HCT116 (cell line): ENCODE results near the gene LAPTM4A. TPM values are rescaled to one million over a fixed set of nuclear protein-coding genes. Genes with fewer than 3 reads are reported as not detected.

Experiments
- ATAC-seq: fragments of 200-7000 bp; cut with Tn5 transposase; 2 replicates; pipeline ENCODE4 v1.9.1; 2020; ENCODE audit warnings: mild to moderate bottlenecking, moderate library complexity
- BruUV-seq: library from RNA; stranded (reverse); fragments of 400-500 nt; replicated peaks from 2 replicates; lab custom pipeline; 2021; lab: Mats Ljungman, UMichigan
- CTCF ChIA-PET: fragments of 300-600 bp; sonication (Branson Sonifier 250); formaldehyde crosslinking; loops from one replicate; lab custom pipeline; 2021; ENCODE audit warnings: antibody characterized with exemption; lab: Charles Lee
- POLR2A ChIA-PET: fragments of 300-600, 350-600 bp; sonication (Branson Sonifier 250); formaldehyde crosslinking; loops from one replicate; lab custom pipeline; 2021; ENCODE audit warnings: antibody characterized with exemption; lab: Charles Lee
- RAD21 ChIA-PET, 2 experiments: fragments of 300-600 bp; sonication (Branson Sonifier 250); formaldehyde crosslinking; loops; one replicate each; lab custom pipeline; 2023; ENCODE audit warnings: low total read pairs in 2 of 2; ENCODE audit not compliant: uncharacterized antibody in 2 of 2, unreplicated experiment in 2 of 2, low non-redundant PET in 1 of 2; lab: Charles Lee
- DNase-seq: peaks from one replicate; pipeline ENCODE4 v3.0.0-alpha.2; 2010; ENCODE audit warnings: low read depth, low spot score
- H2AFZ ChIP-seq: fragments of 200-600 bp; shearing (Covaris generic), sonication (generic); 2 replicates; pipeline ENCODE4 v1.6.1; 2017; ENCODE audit warnings: low read depth, mixed run types, mixed read lengths, antibody characterized with exemption, low read length; ENCODE audit not compliant: poor library complexity, severe bottlenecking
- H3K27ac ChIP-seq: 2 replicates; pipeline ENCODE4 v1.5.1; 2012; ENCODE audit warnings: low read depth, low read length
- H3K27me3 ChIP-seq: fragments of 200-600 bp; sonication (generic); 2 replicates; pipeline ENCODE4 v1.6.1; 2016; ENCODE audit warnings: mixed run types, low read length, mixed read lengths; ENCODE audit not compliant: insufficient read depth
- H3K36me3 ChIP-seq, 2 experiments: fragments of 200-500 bp in 1 of 2; fragments of 200-600 bp in 1 of 2; sonication (Bioruptor generic) in 1 of 2; sonication (generic) in 1 of 2; 2 replicates each; pipeline versions ENCODE4 v1.5.1 to v1.6.1; 2014 to 2016; ENCODE audit warnings: low read length in 2 of 2, inconsistent platforms in 1 of 2, mixed read lengths in 1 of 2, mixed run types in 1 of 2; ENCODE audit not compliant: insufficient read depth in 2 of 2, control insufficient read depth in 1 of 2
- H3K4me1 ChIP-seq, 2 experiments: fragments of 200-600 bp in 1 of 2; sonication (generic) in 1 of 2; 2 replicates each; pipeline versions ENCODE4 v1.5.1 to v1.6.1; 2012 to 2017; ENCODE audit warnings: low read length in 2 of 2, inconsistent platforms in 1 of 2, mild to moderate bottlenecking in 1 of 2, mixed read lengths in 1 of 2, mixed run types in 1 of 2, moderate library complexity in 1 of 2; ENCODE audit not compliant: insufficient read depth in 2 of 2, control insufficient read depth in 1 of 2
- H3K4me2 ChIP-seq: fragments of 200-600 bp; sonication (generic); 2 replicates; pipeline ENCODE4 v1.6.1; 2017; ENCODE audit warnings: mixed run types, low read length, mixed read lengths
- H3K4me3 ChIP-seq, 2 experiments: fragments of 200-600 bp in 1 of 2; sonication (generic) in 1 of 2; replicated peaks in 1 of 2; 2 replicates each; pipeline ENCODE4 v1.5.1; 2011 to 2016; ENCODE audit warnings: low read length in 2 of 2, control low read depth in 1 of 2, low read depth in 1 of 2, mild to moderate bottlenecking in 1 of 2, mixed read lengths in 1 of 2, mixed run types in 1 of 2
- H3K79me2 ChIP-seq: fragments of 200-600 bp; sonication (generic); 2 replicates; pipeline ENCODE4 v1.6.1; 2017; ENCODE audit warnings: mild to moderate bottlenecking, mixed run types, low read length, moderate library complexity, mixed read lengths; ENCODE audit not compliant: insufficient read depth
- H3K9ac ChIP-seq: fragments of 200-600 bp; sonication (generic); 2 replicates; pipeline ENCODE4 v1.6.1; 2016; ENCODE audit warnings: low read length, mixed read lengths
- H3K9me2 ChIP-seq: fragments of 200-600 bp; sonication (generic), shearing (Covaris generic); 2 replicates; pipeline ENCODE4 v1.6.1; 2017; ENCODE audit warnings: mixed run types, mild to moderate bottlenecking, moderate library complexity; ENCODE audit not compliant: insufficient read depth
- H3K9me3 ChIP-seq, 2 experiments: fragments of 200-500 bp in 1 of 2; fragments of 200-600 bp in 1 of 2; sonication (Bioruptor generic) in 1 of 2; sonication (generic) in 1 of 2; 2 replicates each; pipeline ENCODE4 v1.6.1; 2014 to 2017; ENCODE audit warnings: low read length in 2 of 2, mixed read lengths in 2 of 2, inconsistent platforms in 1 of 2, low read depth in 1 of 2, mild to moderate bottlenecking in 1 of 2, mixed run types in 1 of 2, moderate library complexity in 1 of 2; ENCODE audit not compliant: control insufficient read depth in 1 of 2, insufficient read depth in 1 of 2
- H4K20me1 ChIP-seq: fragments of 200-600 bp; sonication (generic), shearing (Covaris generic); 2 replicates; pipeline ENCODE4 v1.6.1; 2017; ENCODE audit warnings: mixed run types, mild to moderate bottlenecking, moderate library complexity; ENCODE audit not compliant: insufficient read depth
- ATF3 ChIP-seq: IDR thresholded peaks from 2 replicates; pipeline ENCODE4 v1.6.1; 2012
- CBX3 ChIP-seq: IDR thresholded peaks from 2 replicates; pipeline ENCODE4 v1.6.1; 2012; ENCODE audit warnings: low read depth
- CEBPB ChIP-seq: IDR thresholded peaks from 2 replicates; pipeline ENCODE4 v1.6.1; 2012; ENCODE audit warnings: low read depth
- EGR1 ChIP-seq: IDR thresholded peaks from 2 replicates; pipeline ENCODE4 v1.6.1; 2012; ENCODE audit warnings: low read depth
- ELF1 ChIP-seq: IDR thresholded peaks from 2 replicates; pipeline ENCODE4 v1.6.1; 2012; ENCODE audit warnings: low read depth, borderline replicate concordance
- EZH2 ChIP-seq: fragments of 200-600 bp; sonication (generic); IDR thresholded peaks from 2 replicates; pipeline ENCODE4 v1.6.1; 2017; ENCODE audit warnings: antibody characterized with exemption, mixed run types
- EZH2phosphoT487 ChIP-seq: fragments of 200-600 bp; IDR thresholded peaks from 2 replicates; pipeline ENCODE4 v1.6.1; 2018; ENCODE audit warnings: antibody characterized with exemption, borderline replicate concordance
- FOSL1 ChIP-seq: IDR thresholded peaks from 2 replicates; pipeline ENCODE4 v1.6.1; 2012; ENCODE audit warnings: low read depth
- JUND ChIP-seq: IDR thresholded peaks from 2 replicates; pipeline ENCODE4 v1.6.1; 2012
- POLR2A ChIP-seq: IDR thresholded peaks from 2 replicates; pipeline ENCODE4 v1.7.0; 2011; ENCODE audit warnings: borderline replicate concordance; ENCODE audit not compliant: insufficient read depth, insufficient read length; ENCODE audit errors: extremely low read depth
- POLR2AphosphoS5 ChIP-seq: IDR thresholded peaks from 2 replicates; pipeline ENCODE4 v1.6.1; 2011; ENCODE audit warnings: mild to moderate bottlenecking, low read depth, low read length, moderate library complexity
- RAD21 ChIP-seq: IDR thresholded peaks from 2 replicates; pipeline ENCODE4 v1.6.1; 2012; ENCODE audit warnings: low read depth, mild to moderate bottlenecking
- REST ChIP-seq: IDR thresholded peaks from 2 replicates; pipeline ENCODE4 v1.6.1; 2012; ENCODE audit warnings: low read depth
- SP1 ChIP-seq: IDR thresholded peaks from 2 replicates; pipeline ENCODE4 v1.6.1; 2012; ENCODE audit warnings: low read depth
- SRF ChIP-seq: IDR thresholded peaks from 2 replicates; pipeline ENCODE4 v1.6.1; 2012; ENCODE audit warnings: low read depth
- TCF7L2 ChIP-seq: IDR thresholded peaks from 2 replicates; pipeline ENCODE4 v1.7.0; 2011; ENCODE audit warnings: borderline replicate concordance, inconsistent platforms; ENCODE audit not compliant: insufficient read depth, insufficient read length; ENCODE audit errors: extremely low read depth
- YY1 ChIP-seq: IDR thresholded peaks from 2 replicates; pipeline ENCODE4 v1.6.1; 2011; ENCODE audit warnings: low read length, low read depth, moderate library complexity, mild to moderate bottlenecking; ENCODE audit not compliant: insufficient replicate concordance; ENCODE audit errors: extremely low read depth
- ZBTB33 ChIP-seq: IDR thresholded peaks from 2 replicates; pipeline ENCODE4 v1.6.1; 2011; ENCODE audit warnings: mild to moderate bottlenecking, low read length, moderate library complexity; ENCODE audit not compliant: insufficient replicate concordance; ENCODE audit errors: extremely low read depth
- ZFX ChIP-seq: fragments of 450-650 bp; IDR thresholded peaks from 2 replicates; pipeline ENCODE4 v1.6.1; 2017
- ZNF274 ChIP-seq: fragments of 200-500 bp; sonication (Bioruptor generic); IDR thresholded peaks from 2 replicates; pipeline ENCODE4 v1.6.1; 2014; ENCODE audit warnings: mild to moderate bottlenecking, low read depth, low read length, inconsistent platforms
- intact Hi-C: fragments of 100-400 bp; cut with micrococcal nuclease; formaldehyde crosslinking; loops from 2 replicates; pipeline ENCODE4 v1.10.0; 2022
- total RNA-seq: library from RNA; stranded (reverse); gene quantifications from one replicate; pipeline ENCODE4 v1.2.1, GENCODE V29; 2021; ENCODE audit not compliant: unreplicated experiment

The LAPTM4A gene
- total RNA-seq, 1 experiment from 2014 or later, result 84.5 TPM

GRCh38 chr2:19988600-19988999, 62.8 kb downstream of the LAPTM4A start:
- Histone ChIP-seq H3K4me3 (peak overlapping the region in 1 of 2 experiments; percentile 92; a peak in 3 of 4 replicates), H2AFZ (no peak overlapping the region), H4K20me1 (no peaks in the 10 kb centered on the region), H3K27me3 (no peaks in the 10 kb centered on the region), H3K9me3 (no peaks in the 10 kb centered on the region), H3K27ac (no peak overlapping the region), H3K36me3 (no peaks in the 10 kb centered on the region), H3K9me2 (no peaks in the 10 kb centered on the region), H3K79me2 (peaks cover 23% of the 10 kb centered on the region), H3K4me1 (peaks cover 3 to 17% of the 10 kb centered on the region in 2 experiments; a peak in 3 of 4 replicates), H3K9ac (peak overlapping the region; percentile 67), H3K4me2 (peak overlapping the region; percentile 92)
- RAD21 ChIA-PET, result no interaction called here
- DNase-seq (no peak), ATAC-seq (no peak)
- CTCF ChIA-PET, result no interaction called here
- no peak for TF ChIP-seq POLR2A
- TF ChIP-seq SP1, result no peak
- no peak for TF ChIP-seq EZH2
- no peak for TF ChIP-seq TCF7L2
- no peak for TF ChIP-seq ZBTB33
- TF ChIP-seq POLR2AphosphoS5, result no peak
- TF ChIP-seq ATF3, result no peak
- TF ChIP-seq CEBPB, result no peak
- no peak for TF ChIP-seq FOSL1
- no peak for TF ChIP-seq CBX3
- TF ChIP-seq EGR1, result no peak
- TF ChIP-seq SRF, result no peak
- no peak for TF ChIP-seq ELF1
- no peak for TF ChIP-seq REST
- TF ChIP-seq ZNF274, result no peak
- no peak for TF ChIP-seq RAD21
- TF ChIP-seq YY1, result no peak
- no peak for TF ChIP-seq JUND
- no peak for TF ChIP-seq ZFX
- TF ChIP-seq EZH2phosphoT487, result no peak
- POLR2A ChIA-PET, result no interaction called here
- BruUV-seq, result TSS peak; percentile 37
- intact Hi-C loops, result no loop called here
